Stimulated activated CD8-positive, alpha-beta memory T cell treated with anti-CD3 and anti-CD28 coated beads, Interleukin-2, amount 100 ng/mL, for 1 hour (primary cell): Measurements from ENCODE around the gene GLT6D1.
"Not testable (repeated sequence)": the region's sequence is repeated elsewhere in the genome, so short reads cannot be mapped to it uniquely, and the experiment has no call there.

Source experiments
- DNase-seq, 2 donors: peaks; one replicate each; pipeline ENCODE4 v3.0.0-alpha.2; 2020; ENCODE audit warnings: low read depth in 2 of 2

The GLT6D1 gene

GRCh38 chr9:135664801-135665794, 25.8 kb upstream of the GLT6D1 start:
- no peak for DNase-seq

GRCh38 chr9:135664266-135664665, 24.9 kb upstream of the GLT6D1 start:
- DNase-seq: no peak

- no peak for DNase-seq
These were observed 24.5 kb upstream of the GLT6D1 start for GRCh38 chr9:135663857-135664256.

- DNase-seq: no peak
These were observed 24.1 kb upstream of the GLT6D1 start for GRCh38 chr9:135663451-135663770.

- no peak for DNase-seq
These were observed 23.6 kb upstream of the GLT6D1 start, which contains the start of gene LCN9 for GRCh38 chr9:135662758-135663450. TSS of gene LCN9 (plus strand) at chr9:135663309. CDS start at chr9:135663322, 13 bp downstream.

GRCh38 chr9:135661816-135662560, 22.6 kb upstream of the GLT6D1 start:
- DNase-seq: no peak

GRCh38 chr9:135660407-135660806, 21.1 kb upstream of the GLT6D1 start:
- no peak for DNase-seq

- DNase-seq: no peak
These were observed 19.9 kb upstream of the GLT6D1 start for GRCh38 chr9:135659252-135659651.

GRCh38 chr9:135657416-135657815, 18.1 kb upstream of the GLT6D1 start:
- DNase-seq: no peak

GRCh38 chr9:135655317-135655716, 16.0 kb upstream of the GLT6D1 start:
- no peak for DNase-seq

GRCh38 chr9:135650408-135650807, 11.1 kb upstream of the GLT6D1 start:
- no peak for DNase-seq

- DNase-seq: no peak
These were observed 10.2 kb upstream of the GLT6D1 start for GRCh38 chr9:135649508-135649907.

GRCh38 chr9:135648494-135649410, 9.4 kb upstream of the GLT6D1 start:
- no peak for DNase-seq

- DNase-seq: no peak
These were observed 8.5 kb upstream of the GLT6D1 start for GRCh38 chr9:135647884-135648283.

- DNase-seq: no peak
These were observed 5.4 kb upstream of the GLT6D1 start for GRCh38 chr9:135644631-135645218.

- no peak for DNase-seq
These were observed 2.4 kb upstream of the GLT6D1 start for GRCh38 chr9:135641745-135642144.

- no peak for DNase-seq
These were observed 1.7 kb upstream of the GLT6D1 start for GRCh38 chr9:135641047-135641446.

GRCh38 chr9:135636930-135637530, 2.3 kb downstream of the GLT6D1 start:
- not testable (repeated sequence) for DNase-seq

- no peak for DNase-seq
These were observed 6.5 kb downstream of the GLT6D1 start for GRCh38 chr9:135632841-135633240.

- no peak for DNase-seq
These were observed 15.1 kb downstream of the GLT6D1 start for GRCh38 chr9:135624282-135624681.
